GM12892 (cell line): ENCODE results near the gene TRPM4.

Source experiments
- POLR2A ChIP-seq: IDR thresholded peaks from 2 replicates; pipeline ENCODE4 v1.6.1; 2011; ENCODE audit warnings: low read depth, low read length, control low read depth
- POLR2AphosphoS5 ChIP-seq: IDR thresholded peaks from 2 replicates; pipeline ENCODE4 v1.6.1; 2011; ENCODE audit warnings: low read depth, low read length, control low read depth
- TAF1 ChIP-seq: IDR thresholded peaks from 2 replicates; pipeline ENCODE4 v1.6.1; 2011; ENCODE audit warnings: low read depth, mild to moderate bottlenecking, control low read depth, low read length, borderline replicate concordance

GRCh38 chr19:49109051-49109450, 48.5 kb upstream of the TRPM4 start:
- TF ChIP-seq POLR2AphosphoS5 (no peak), POLR2A (peak; percentile 51), TAF1 (no peak)
